GM12878 (cell line): Measurements from ENCODE around the gene ABCC1.

Experiments used
- CTCF ChIP-seq, 3 experiments: IDR thresholded peaks in 2 of 3; conservative IDR thresholded peaks in 1 of 3; 2 replicates each; pipeline ENCODE4 v1.5.1; 2011; ENCODE audit warnings: low read depth in 3 of 3, low read length in 3 of 3, mild to moderate bottlenecking in 3 of 3, control low read depth in 2 of 3, moderate library complexity in 2 of 3, inconsistent platforms in 1 of 3, mixed read lengths in 1 of 3; ENCODE audit not compliant: control insufficient read depth in 2 of 3, insufficient read depth in 1 of 3; ENCODE audit errors: extremely low read depth in 1 of 3
- SPI1 ChIP-seq: IDR thresholded peaks from 2 replicates; pipeline ENCODE4 v1.6.1; 2011; ENCODE audit warnings: low read depth, mild to moderate bottlenecking, low read length, moderate library complexity, borderline replicate concordance; ENCODE audit not compliant: insufficient read depth

- TF ChIP-seq CTCF (IDR thresholded peaks at IDR 0.05 in 2 of 3, conservative IDR thresholded peaks at IDR 0.05 in 1 of 3; ENCODE audit: control insufficient read depth in 2 of 3, extremely low read depth in 1 of 3, insufficient read depth in 1 of 3, low read depth in 3 of 3, low read length in 3 of 3) (no peak), SPI1 (no peak)
Observed at GRCh38 chr16:15976225-15976812, 26.9 kb downstream of the ABCC1 start.
